Measurements from ENCODE around the gene NRAP.

The NRAP gene

GRCh38 chr10:113651898-113652297, 11.9 kb downstream of the NRAP start:
- no peak for TF ChIP-seq CTCF (IDR thresholded peaks at IDR 0.05; ENCODE audit: insufficient read depth, low read length, poor library complexity, severe bottlenecking)
- Histone ChIP-seq H3K4me3 (replicated peaks; ENCODE audit: low read depth, low read length) (no peak overlapping the region), H3K36me3 (ENCODE audit: control insufficient read depth, insufficient read depth, low read length) (no peaks in the 10 kb centered on the region), H3K27me3 (replicated peaks; ENCODE audit: control insufficient read depth, insufficient read depth, low read length) (no peaks in the 10 kb centered on the region; the same call in none of the 2 replicates)
- DNase-seq (ENCODE audit: extremely low read depth, insufficient read length) = no peak

GRCh38 chr10:113651021-113651420, 12.8 kb downstream of the NRAP start:
- Histone ChIP-seq H3K4me3 (replicated peaks; ENCODE audit: low read depth, low read length) (no peak overlapping the region), H3K27me3 (replicated peaks; ENCODE audit: control insufficient read depth, insufficient read depth, low read length) (no peaks in the 10 kb centered on the region; the same call in none of the 2 replicates), H3K36me3 (ENCODE audit: control insufficient read depth, insufficient read depth, low read length) (no peaks in the 10 kb centered on the region)
- no peak for TF ChIP-seq CTCF (IDR thresholded peaks at IDR 0.05; ENCODE audit: insufficient read depth, low read length, poor library complexity, severe bottlenecking)
- DNase-seq (ENCODE audit: extremely low read depth, insufficient read length) = no peak

- no peak for DNase-seq (ENCODE audit: extremely low read depth, insufficient read length)
- no peak overlapping the region for H3K4me3 ChIP-seq (replicated peaks; ENCODE audit: low read depth, low read length)
- no peaks in the 10 kb centered on the region for H3K36me3 ChIP-seq (ENCODE audit: control insufficient read depth, insufficient read depth, low read length)
- H3K27me3 ChIP-seq (replicated peaks; ENCODE audit: control insufficient read depth, insufficient read depth, low read length) = no peaks in the 10 kb centered on the region; the same call in none of the 2 replicates
- no peak for TF ChIP-seq CTCF (IDR thresholded peaks at IDR 0.05; ENCODE audit: insufficient read depth, low read length, poor library complexity, severe bottlenecking)
Measured at GRCh38 chr10:113650172-113650571, 13.7 kb downstream of the NRAP start.

- Histone ChIP-seq H3K27me3 (replicated peaks; ENCODE audit: control insufficient read depth, insufficient read depth, low read length) (no peaks in the 10 kb centered on the region; the same call in 1 of the 2 replicates), H3K36me3 (ENCODE audit: control insufficient read depth, insufficient read depth, low read length) (no peaks in the 10 kb centered on the region), H3K4me3 (replicated peaks; ENCODE audit: low read depth, low read length) (no peak overlapping the region)
- TF ChIP-seq CTCF (IDR thresholded peaks at IDR 0.05; ENCODE audit: insufficient read depth, low read length, poor library complexity, severe bottlenecking) = no peak
- DNase-seq (ENCODE audit: extremely low read depth, insufficient read length) = no peak
Measured at GRCh38 chr10:113648478-113648877, 15.4 kb downstream of the NRAP start.

- no peak for DNase-seq (ENCODE audit: extremely low read depth, insufficient read length)
- no peak for TF ChIP-seq CTCF (IDR thresholded peaks at IDR 0.05; ENCODE audit: insufficient read depth, low read length, poor library complexity, severe bottlenecking)
- Histone ChIP-seq H3K27me3 (replicated peaks; ENCODE audit: control insufficient read depth, insufficient read depth, low read length) (no peaks in the 10 kb centered on the region; the same call in 1 of the 2 replicates), H3K36me3 (ENCODE audit: control insufficient read depth, insufficient read depth, low read length) (no peaks in the 10 kb centered on the region), H3K4me3 (replicated peaks; ENCODE audit: low read depth, low read length) (no peak overlapping the region)
Measured at GRCh38 chr10:113647812-113648211, 16.0 kb downstream of the NRAP start.
